AML-193 (cell line): ENCODE measurements around the gene CSTB.
A peak's percentile ranks its signal among the peaks of the same experiment; 100 is the strongest.

ENCODE experiments used
- DNase-seq, 2 experiments: peaks; one replicate each; lab custom pipeline; 2025; lab: John Stamatoyannopoulos, UW

The CSTB gene

DNA sequence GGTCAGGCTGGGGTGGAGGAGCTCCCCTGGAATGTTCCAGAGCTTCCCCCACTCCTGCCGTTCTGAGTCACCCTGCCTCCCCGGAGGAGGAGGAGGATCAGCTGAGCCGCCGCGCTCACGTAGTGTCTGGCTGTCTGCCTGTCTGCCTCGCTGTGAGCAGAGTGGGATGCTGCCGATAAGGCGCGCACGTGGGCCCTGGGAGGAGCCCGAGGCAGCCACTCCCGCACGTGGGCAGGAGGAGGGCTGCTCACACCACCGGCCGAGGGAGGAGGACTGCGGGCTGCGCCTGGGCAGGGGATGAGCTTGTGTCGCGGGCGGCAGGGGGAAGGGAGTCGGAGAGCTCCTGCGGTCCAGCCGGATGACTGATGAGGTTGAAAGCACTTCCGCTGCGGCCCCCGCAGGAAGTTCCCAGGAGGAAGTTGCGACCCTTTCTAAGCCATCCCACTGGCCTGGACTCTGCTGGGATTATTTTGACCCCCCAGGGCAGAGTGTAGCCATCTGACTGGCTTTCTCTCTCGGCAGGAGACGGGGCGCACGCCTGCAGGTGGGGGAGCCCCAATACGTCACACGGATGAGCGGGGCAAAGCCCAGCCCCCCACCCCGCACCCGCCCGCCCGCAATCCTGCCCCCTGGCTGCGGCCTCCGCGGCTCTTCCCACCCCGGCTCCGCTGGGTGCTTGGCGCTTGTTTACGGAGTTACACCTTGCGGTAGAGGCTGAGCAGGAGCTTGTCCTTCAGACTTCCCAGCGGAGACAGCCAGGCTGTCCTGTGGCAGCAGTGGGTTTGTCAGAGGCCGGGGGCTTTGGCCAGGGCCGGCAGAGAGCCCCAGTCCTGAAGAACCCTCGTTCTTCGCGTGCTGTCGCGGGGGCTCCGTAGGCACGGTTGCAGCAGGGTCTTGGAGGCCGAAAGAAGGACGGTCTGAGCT is 47.4 kb downstream of the CSTB start:
- DNase-seq = peak; percentile 78 to 83

DNA sequence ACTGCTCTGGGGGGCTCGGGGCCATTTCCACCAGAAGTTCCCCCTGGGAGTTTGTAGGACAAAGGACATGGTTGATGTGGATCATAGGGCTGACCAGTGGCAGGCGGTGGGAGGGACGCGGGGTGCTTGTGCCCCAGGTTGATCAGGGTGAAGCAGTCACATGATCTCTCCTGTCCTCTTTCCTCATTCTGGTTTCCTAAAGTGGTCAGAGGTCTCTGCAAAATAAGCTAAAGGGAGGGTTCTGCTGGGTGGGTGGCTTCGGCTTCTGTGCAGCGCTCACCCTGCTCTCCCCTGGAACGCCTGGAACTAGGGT is 48.0 kb downstream of the CSTB start:
- DNase-seq = peak; percentile 52 to 66

DNA sequence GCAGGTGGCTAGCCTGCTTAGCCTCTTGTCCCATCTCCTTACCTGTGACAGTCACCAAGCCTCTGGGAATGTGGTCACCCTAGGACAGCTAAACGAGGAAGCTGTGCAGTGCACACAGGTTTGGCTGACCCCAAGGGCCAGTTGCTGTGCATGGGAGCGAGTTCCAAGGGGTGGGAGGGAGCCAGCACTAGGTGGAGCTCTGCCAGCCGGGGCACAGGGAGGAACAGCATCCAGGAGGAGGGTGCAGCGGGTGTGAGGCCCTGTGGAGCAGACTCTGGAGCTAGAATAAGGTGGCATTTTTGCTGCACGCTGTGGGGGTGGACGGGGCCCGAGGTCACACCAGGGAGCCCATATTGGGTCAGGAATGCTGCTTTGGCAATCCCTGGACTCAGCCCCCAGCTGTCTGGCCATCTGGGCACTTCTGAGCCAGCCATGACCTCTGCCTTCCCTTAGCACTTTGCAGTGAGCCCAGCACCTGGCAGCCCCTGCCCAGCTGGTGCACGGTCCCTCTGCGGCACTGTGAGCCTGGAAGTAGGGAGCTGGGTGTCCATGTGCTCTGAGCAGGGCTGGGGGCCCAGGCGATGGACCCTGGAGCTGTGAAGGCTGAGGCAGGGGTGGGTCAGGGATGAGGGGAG is 48.5 kb downstream of the CSTB start:
- DNase-seq = peak in 1 of 2 experiments; percentile 13

DNA sequence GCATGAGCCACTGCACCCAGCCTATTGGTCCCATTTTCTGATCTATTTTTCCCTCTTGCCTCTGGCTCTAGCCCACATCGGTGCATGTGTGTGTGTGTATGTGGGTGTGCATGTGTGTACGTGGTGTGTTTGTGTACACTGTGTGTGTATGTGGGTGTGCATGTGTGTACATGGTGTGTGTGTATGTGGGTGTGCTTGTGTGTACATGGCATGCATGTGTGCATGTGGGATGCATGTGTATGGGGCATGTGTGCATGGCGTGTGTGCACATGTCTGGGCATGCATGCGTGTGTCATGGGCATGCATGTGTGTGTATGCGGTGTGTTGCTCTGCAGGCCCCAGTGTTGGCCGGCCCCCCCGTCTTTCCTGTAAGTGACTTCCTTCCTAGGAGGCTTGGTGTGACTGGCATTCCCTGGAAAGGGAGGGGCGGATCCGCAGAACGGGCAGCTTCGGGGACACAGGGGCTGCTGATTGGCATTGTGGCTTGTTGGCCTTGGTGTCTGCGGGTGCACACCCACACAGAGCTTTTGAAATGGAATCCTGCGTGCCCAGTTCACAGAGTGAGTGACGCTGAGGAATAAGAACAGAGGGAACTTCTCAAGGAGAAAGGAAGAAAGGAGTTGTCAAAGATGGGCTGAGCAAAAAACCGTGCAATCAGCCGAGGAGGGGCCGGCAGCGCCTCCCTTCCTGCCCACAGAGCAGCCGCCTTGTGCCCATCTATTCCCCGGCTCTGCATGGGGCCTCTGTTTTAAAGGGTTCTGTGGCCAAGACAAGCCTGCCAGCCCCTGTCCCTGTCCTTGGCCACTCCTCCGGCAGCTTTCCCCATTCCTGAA is 49.2 kb downstream of the CSTB start:
- DNase-seq = no peak
